Muscle layer of colon (tissue), 2 donors: ENCODE data around the gene C1RL.
A peak's percentile ranks its signal among the peaks of the same experiment; 100 is the strongest.
"Not testable (repeated sequence)": the region's sequence is repeated elsewhere in the genome, so short reads cannot be mapped to it uniquely, and the experiment has no call there.

Experiments
- H3K27ac ChIP-seq: one replicate; pipeline ENCODE4 v1.7.0; 2013; ENCODE audit warnings: low read depth, mild to moderate bottlenecking, low read length, moderate library complexity
- H3K27me3 ChIP-seq, 2 donors: one replicate each; pipeline ENCODE4 v1.7.0; 2013; ENCODE audit warnings: low read length in 2 of 2, mild to moderate bottlenecking in 2 of 2; ENCODE audit not compliant: insufficient read depth in 2 of 2, control insufficient read depth in 1 of 2
- H3K36me3 ChIP-seq: one replicate; pipeline ENCODE4 v1.7.0; 2013; ENCODE audit warnings: mild to moderate bottlenecking, low read length; ENCODE audit not compliant: insufficient read depth
- H3K4me1 ChIP-seq: one replicate; pipeline ENCODE4 v1.7.0; 2013; ENCODE audit warnings: mild to moderate bottlenecking, low read length; ENCODE audit not compliant: insufficient read depth
- H3K4me3 ChIP-seq, 2 donors: one replicate each; pipeline ENCODE4 v1.7.0; 2013; ENCODE audit warnings: low read length in 2 of 2, low read depth in 1 of 2, mild to moderate bottlenecking in 1 of 2, moderate library complexity in 1 of 2
- H3K9ac ChIP-seq: one replicate; pipeline ENCODE4 v1.7.0; 2013; ENCODE audit warnings: low read length
- H3K9me3 ChIP-seq: one replicate; pipeline ENCODE4 v1.7.0; 2013; ENCODE audit warnings: mild to moderate bottlenecking, low read length
- donor health status: abdominal sarcoma.
- donor health status: Adenocarcinoma of cecum.

The C1RL gene

GRCh38 chr12:7112041-7112440, 3.0 kb upstream of the C1RL start:
- Histone ChIP-seq H3K4me3 (no peak overlapping the region), H3K27me3 (no peaks in the 10 kb centered on the region), H3K4me1 (peaks cover 16% of the 10 kb centered on the region), H3K9me3 (no peaks in the 10 kb centered on the region), H3K9ac (no peak overlapping the region), H3K27ac (no peak overlapping the region), H3K36me3 (no peaks in the 10 kb centered on the region)

- no peaks in the 10 kb centered on the region for H3K36me3 ChIP-seq
- no peaks in the 10 kb centered on the region for H3K9me3 ChIP-seq
- no peaks in the 10 kb centered on the region for H3K27me3 ChIP-seq
- no peak overlapping the region for H3K27ac ChIP-seq
- no peak overlapping the region for H3K4me3 ChIP-seq
- H3K9ac ChIP-seq, result no peak overlapping the region
- H3K4me1 ChIP-seq, result peaks cover 16% of the 10 kb centered on the region
These were observed 1.6 kb upstream of the C1RL start for GRCh38 chr12:7110661-7111060.

- H3K9me3 ChIP-seq, result no peaks in the 10 kb centered on the region
- peak overlapping the region; percentile 34 for H3K9ac ChIP-seq
- peak overlapping the region in 1 of 2 donors; percentile 59 for H3K4me3 ChIP-seq
- peak overlapping the region; percentile 89 for H3K27ac ChIP-seq
- H3K27me3 ChIP-seq, result no peaks in the 10 kb centered on the region
- H3K4me1 ChIP-seq, result peaks cover 16% of the 10 kb centered on the region
- H3K36me3 ChIP-seq, result peaks cover under 1% of the 10 kb centered on the region
These were observed 532 bp upstream of the C1RL start for GRCh38 chr12:7109572-7109920.

DNA sequence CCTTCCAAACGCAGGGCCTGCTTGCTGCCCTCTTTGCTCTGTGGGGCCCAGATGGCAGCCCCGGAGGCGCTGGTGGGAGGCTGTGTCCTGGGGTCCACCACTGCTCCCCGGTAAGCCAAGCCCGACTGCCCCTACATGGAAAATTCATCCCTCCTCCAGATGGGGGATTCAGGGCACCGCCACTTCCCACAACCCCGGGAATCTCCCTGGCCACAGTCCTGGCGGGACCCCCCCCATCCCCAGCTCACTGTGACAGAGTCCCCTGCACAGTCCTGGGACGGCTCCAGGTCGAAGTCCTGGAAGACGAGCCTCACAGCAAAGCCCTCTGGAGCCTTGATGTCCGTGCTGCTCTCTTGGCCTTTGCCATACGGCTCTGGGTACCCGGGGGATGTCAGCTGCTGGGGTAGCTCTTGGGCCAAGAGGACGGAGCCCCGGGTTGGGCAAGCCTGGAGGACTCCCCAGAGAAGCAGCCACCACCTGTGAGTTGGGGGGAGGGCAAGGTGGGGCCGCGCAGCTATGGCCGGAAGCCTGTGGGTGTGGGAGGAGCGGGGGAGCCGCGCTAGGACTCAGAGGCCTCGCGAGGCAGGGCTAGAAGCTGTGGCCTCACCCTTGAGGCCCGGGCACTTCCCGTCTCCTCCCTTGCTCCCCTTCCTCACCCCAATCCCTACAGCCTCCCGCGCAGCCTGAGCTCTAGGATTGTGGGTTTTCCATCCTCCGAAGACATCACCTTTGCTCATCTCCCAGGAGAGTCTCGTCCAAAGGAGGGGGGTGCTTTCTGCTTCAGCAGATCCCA, 815 bp downstream of the C1RL start:
- Histone ChIP-seq H3K4me1 (peaks cover 11% of the 10 kb centered on the region), H3K9me3 (no peaks in the 10 kb centered on the region), H3K36me3 (peaks cover 13% of the 10 kb centered on the region), H3K27me3 (no peaks in the 10 kb centered on the region), H3K27ac (peak overlapping the region; percentile 92), H3K4me3 (peak overlapping the region; percentile 58 to 88), H3K9ac (peak overlapping the region; percentile 84)

GRCh38 chr12:7107636-7108002, 1.4 kb downstream of the C1RL start:
- peak overlapping the region; percentile 92 for H3K27ac ChIP-seq
- no peaks in the 10 kb centered on the region for H3K27me3 ChIP-seq
- H3K9me3 ChIP-seq, result no peaks in the 10 kb centered on the region
- H3K4me1 ChIP-seq, result peaks cover 10% of the 10 kb centered on the region
- peak overlapping the region; percentile 84 for H3K9ac ChIP-seq
- peak overlapping the region; percentile 58 to 88 for H3K4me3 ChIP-seq
- peaks cover 13% of the 10 kb centered on the region for H3K36me3 ChIP-seq

DNA sequence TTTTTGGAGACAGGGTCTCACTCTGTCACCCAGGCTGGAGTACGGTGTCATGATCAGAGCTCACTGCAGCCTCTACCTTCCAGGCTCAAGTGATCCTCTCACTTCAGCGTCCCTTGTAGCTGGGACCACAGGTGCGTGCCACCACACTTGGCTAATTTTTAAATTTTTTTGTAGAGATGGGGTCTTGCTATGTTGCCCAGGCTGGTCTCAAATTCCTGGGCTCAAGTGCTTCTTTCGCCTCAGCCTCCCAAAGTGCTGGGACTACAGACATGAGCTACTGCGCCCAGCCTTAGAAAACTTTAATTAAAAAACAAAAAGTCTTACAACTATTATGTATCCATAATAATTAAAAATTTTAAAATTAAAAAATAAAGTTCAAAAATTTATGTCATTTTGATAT, 1.8 kb downstream of the C1RL start:
- H3K27ac ChIP-seq, H3K9ac ChIP-seq, H3K4me3 ChIP-seq, H3K27me3 ChIP-seq, H3K9me3 ChIP-seq: not testable (repeated sequence)
- Histone ChIP-seq H3K36me3 (peaks cover 13% of the 10 kb centered on the region), H3K4me1 (peaks cover 10% of the 10 kb centered on the region)

DNA sequence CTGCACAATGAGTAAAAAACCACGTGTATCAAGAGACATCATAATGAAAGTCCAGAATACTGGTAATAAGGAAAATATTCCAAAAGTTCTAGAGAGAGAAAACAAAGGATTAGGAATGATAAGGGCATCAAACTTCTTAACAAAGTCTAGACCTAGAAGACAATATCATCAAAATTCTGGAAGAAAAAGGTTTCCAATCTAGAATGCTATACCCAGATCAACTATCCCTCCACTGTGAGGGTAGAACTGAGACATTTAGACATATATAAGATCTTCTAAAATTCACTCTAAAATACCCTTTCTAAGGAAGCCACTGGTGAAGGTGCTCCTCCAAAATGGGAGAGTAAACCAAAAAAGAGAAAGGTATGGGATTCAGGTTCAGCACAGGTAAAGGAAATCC, 2.9 kb downstream of the C1RL start:
- no peaks in the 10 kb centered on the region for H3K9me3 ChIP-seq
- no peaks in the 10 kb centered on the region for H3K27me3 ChIP-seq
- H3K4me1 ChIP-seq, result peaks cover 10% of the 10 kb centered on the region
- no peak overlapping the region for H3K4me3 ChIP-seq
- H3K36me3 ChIP-seq, result peaks cover 13% of the 10 kb centered on the region
- H3K9ac ChIP-seq, result no peak overlapping the region
- no peak overlapping the region for H3K27ac ChIP-seq

DNA sequence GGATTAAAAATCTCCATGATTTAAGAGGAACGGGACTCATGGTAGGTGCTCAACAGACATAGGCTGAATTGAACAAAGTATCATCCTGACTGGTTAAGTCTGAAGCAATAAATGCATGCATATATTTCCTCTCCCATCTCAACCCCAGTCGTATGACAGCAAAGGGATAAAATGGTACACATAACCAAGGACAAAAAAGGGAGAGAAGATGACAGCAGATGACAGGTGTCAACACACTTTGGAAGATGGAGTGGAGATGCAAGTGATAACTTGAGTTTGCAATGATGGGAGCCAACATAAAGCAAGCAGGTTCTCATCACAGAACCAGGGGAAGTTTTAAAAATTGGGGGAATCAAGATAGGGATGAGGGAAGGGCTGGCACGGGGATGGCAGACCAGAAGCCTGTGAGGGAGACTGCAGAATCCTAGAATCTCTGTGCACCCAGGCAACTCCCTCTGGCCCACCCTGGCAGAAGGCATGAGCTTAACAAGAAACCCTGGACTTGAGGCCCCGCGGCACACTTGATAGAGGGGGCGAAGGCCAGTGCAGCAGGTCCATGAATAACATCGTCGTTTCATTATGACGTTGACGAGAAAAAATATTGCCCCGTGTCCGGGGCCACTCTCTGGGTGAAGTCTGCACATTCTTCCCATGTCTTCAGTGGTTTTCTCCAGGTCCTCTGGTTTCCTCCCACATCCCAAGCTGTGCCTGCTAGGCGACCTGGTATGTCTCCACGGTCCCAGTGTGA, 5.0 kb downstream of the C1RL start:
- Histone ChIP-seq H3K36me3 (peaks cover 20% of the 10 kb centered on the region), H3K27me3 (no peaks in the 10 kb centered on the region), H3K9me3 (no peaks in the 10 kb centered on the region), H3K4me3 (no peak overlapping the region), H3K9ac (no peak overlapping the region), H3K27ac (no peak overlapping the region), H3K4me1 (peaks cover 5% of the 10 kb centered on the region)

- H3K9me3 ChIP-seq, result no peaks in the 10 kb centered on the region
- peaks cover 20% of the 10 kb centered on the region for H3K36me3 ChIP-seq
- no peak overlapping the region for H3K4me3 ChIP-seq
- H3K27me3 ChIP-seq, result no peaks in the 10 kb centered on the region
- H3K9ac ChIP-seq, result no peak overlapping the region
- no peak overlapping the region for H3K27ac ChIP-seq
- peaks cover 2% of the 10 kb centered on the region for H3K4me1 ChIP-seq
These were observed 6.4 kb downstream of the C1RL start for GRCh38 chr12:7102582-7102981.

- H3K36me3 ChIP-seq, result peaks cover 20% of the 10 kb centered on the region
- H3K27ac ChIP-seq, result no peak overlapping the region
- no peak overlapping the region for H3K9ac ChIP-seq
- no peaks in the 10 kb centered on the region for H3K4me1 ChIP-seq
- no peaks in the 10 kb centered on the region for H3K27me3 ChIP-seq
- no peak overlapping the region for H3K4me3 ChIP-seq
- H3K9me3 ChIP-seq, result no peaks in the 10 kb centered on the region
These were observed 7.3 kb downstream of the C1RL start for GRCh38 chr12:7101694-7102131.

GRCh38 chr12:7101047-7101693, 7.8 kb downstream of the C1RL start:
- no peak overlapping the region for H3K9ac ChIP-seq
- no peaks in the 10 kb centered on the region for H3K4me1 ChIP-seq
- no peaks in the 10 kb centered on the region for H3K9me3 ChIP-seq
- no peak overlapping the region for H3K27ac ChIP-seq
- H3K27me3 ChIP-seq, result no peaks in the 10 kb centered on the region
- peaks cover 20% of the 10 kb centered on the region for H3K36me3 ChIP-seq
- no peak overlapping the region for H3K4me3 ChIP-seq
